GM18519 (cell line): Measurements from ENCODE around the gene ACTL10.

Experiments
- ATAC-seq: cut with Tn5 transposase; IDR thresholded peaks from one replicate; pipeline ENCODE4 v1.9.1; 2021; ENCODE audit warnings: mild to moderate bottlenecking, moderate library complexity; ENCODE audit not compliant: unreplicated experiment, low FRiP score

Gene ACTL10

GRCh38 chr20:33716498-33716897 lies 49.8 kb downstream of the ACTL10 start:
- no peak for ATAC-seq
